ENCODE results near the gene FBLN2.

Gene FBLN2

DNA sequence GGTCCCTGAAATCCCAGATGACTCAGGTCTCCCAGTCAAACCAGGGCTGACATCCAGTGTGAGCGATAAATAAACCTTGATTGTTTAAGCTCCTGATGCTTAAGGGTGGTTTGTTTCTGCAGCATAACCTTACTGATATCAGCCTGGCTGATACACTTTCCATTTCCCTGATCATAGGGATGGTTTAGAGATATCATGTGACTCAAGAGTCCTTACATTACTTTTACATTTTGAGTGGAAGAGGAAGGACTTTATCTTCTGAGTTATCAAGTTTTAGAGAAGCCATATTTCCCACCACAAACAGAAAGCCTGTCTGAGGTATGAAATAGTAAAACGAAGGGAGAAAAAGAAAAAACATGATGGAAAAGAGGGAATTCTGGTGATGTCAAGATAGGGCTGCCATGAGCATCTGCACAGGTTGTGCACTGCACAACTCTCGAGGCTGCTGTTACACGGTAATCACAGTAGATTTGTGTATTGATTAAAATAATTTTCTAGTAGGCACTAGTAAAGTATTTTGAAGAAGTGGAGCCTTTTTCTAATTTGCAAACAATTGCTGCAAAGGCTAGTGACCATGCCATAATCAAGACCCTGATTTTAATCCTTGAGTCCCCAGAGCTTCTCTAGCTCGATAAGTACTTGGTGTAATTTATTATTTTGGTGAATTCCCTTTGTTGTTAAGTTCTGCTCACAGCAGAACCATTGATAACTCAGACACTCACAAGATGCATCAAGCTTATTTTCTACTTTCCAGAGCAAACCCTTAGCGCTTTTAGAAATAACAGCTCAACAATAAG lies 34.1 kb upstream of the FBLN2 start:
- no peaks in the 10 kb centered on the region for H3K79me1 ChIP-seq (ENCODE audit: low read depth, low read length)
- H3K14ac ChIP-seq (ENCODE audit: low read length): no peak overlapping the region
- H4K8ac ChIP-seq (ENCODE audit: low read depth, low read length): no peak overlapping the region
- no peaks in the 10 kb centered on the region for H3K27me3 ChIP-seq (ENCODE audit: control insufficient read depth in 3 of 3, insufficient read depth in 3 of 3, low read depth in 1 of 3, low read length in 3 of 3)
- H2AFZ ChIP-seq (ENCODE audit: low read length): no peak overlapping the region
- no CpG with 5 or more reads among the region's 6 CpGs for WGBS, 2 donors (ENCODE audit: extremely low coverage in 2 of 2, insufficient read length in 2 of 2, insufficient replicate concordance in 1 of 2)
- H2BK120ac ChIP-seq (ENCODE audit: low read depth, low read length): no peak overlapping the region
- no peak overlapping the region for H2BK15ac ChIP-seq (ENCODE audit: low read length)
- no peak overlapping the region for H3K18ac ChIP-seq (ENCODE audit: low read length)
- peaks cover 0 to 3% of the 10 kb centered on the region in 2 donors for H3K9me3 ChIP-seq (replicated peaks in 1 of 2; ENCODE audit: control insufficient read depth in 2 of 2, insufficient read depth in 1 of 2, low read depth in 1 of 2, low read length in 2 of 2)
- no peak overlapping the region for H4K91ac ChIP-seq (ENCODE audit: low read depth, low read length, poor library complexity)
- no peak overlapping the region for H3K27ac ChIP-seq (replicated peaks; ENCODE audit: low read length)
- no peak for DNase-seq (ENCODE audit: low spot score)
- H3K23ac ChIP-seq (ENCODE audit: low read depth, low read length, poor library complexity): no peak overlapping the region
- no peak overlapping the region for H2AK5ac ChIP-seq (ENCODE audit: low read depth, low read length)
- H3K4me2 ChIP-seq (ENCODE audit: insufficient read depth, low read length, poor library complexity, severe bottlenecking): no peak overlapping the region
- no peak overlapping the region for H2BK5ac ChIP-seq (ENCODE audit: low read length)
- no peak overlapping the region for H3K4ac ChIP-seq (ENCODE audit: low read length)
- no peaks in the 10 kb centered on the region for H3K36me3 ChIP-seq (replicated peaks in 1 of 2; ENCODE audit: control insufficient read depth in 2 of 2, insufficient read depth in 2 of 2, low read length in 2 of 2)
- no peak overlapping the region for H2BK12ac ChIP-seq (ENCODE audit: low read length)
- peaks cover 8 to 19% of the 10 kb centered on the region in 2 donors for H3K4me1 ChIP-seq (ENCODE audit: control insufficient read depth in 2 of 2, insufficient read depth in 1 of 2, low read depth in 1 of 2, low read length in 2 of 2)
- no peak overlapping the region for H3K9ac ChIP-seq (ENCODE audit: low read depth, low read length, poor library complexity)
- no peak overlapping the region for H3K4me3 ChIP-seq (ENCODE audit: low read length in 2 of 2)

- no peak for DNase-seq (ENCODE audit: low spot score)
- peaks cover 8 to 19% of the 10 kb centered on the region in 2 donors for H3K4me1 ChIP-seq (ENCODE audit: control insufficient read depth in 2 of 2, insufficient read depth in 1 of 2, low read depth in 1 of 2, low read length in 2 of 2)
These were observed 32.9 kb upstream of the FBLN2 start for GRCh38 chr3:13515786-13516759.

DNA sequence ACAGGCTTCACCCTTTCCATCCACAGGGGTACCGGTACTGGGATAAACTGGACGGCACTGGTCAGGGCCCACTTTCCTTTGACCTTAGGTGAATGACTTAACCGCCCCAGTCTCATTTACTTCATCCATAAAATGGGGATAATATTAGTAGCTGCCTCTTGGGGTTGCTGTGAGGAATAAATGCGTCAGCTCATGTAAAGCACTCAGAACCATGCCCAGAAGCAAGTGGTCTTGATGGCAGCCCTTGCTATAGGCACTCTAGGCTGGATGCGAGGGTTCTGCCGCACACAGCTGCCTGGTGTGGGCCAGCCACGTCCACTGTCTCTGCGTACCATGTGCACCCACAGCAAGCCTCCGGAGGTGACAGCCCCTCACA lies 32.2 kb upstream of the FBLN2 start:
- Histone ChIP-seq H4K8ac (ENCODE audit: low read depth, low read length) (no peak overlapping the region), H3K27me3 (ENCODE audit: control insufficient read depth in 3 of 3, insufficient read depth in 3 of 3, low read depth in 1 of 3, low read length in 3 of 3) (no peaks in the 10 kb centered on the region), H3K4me1 (ENCODE audit: control insufficient read depth in 2 of 2, insufficient read depth in 1 of 2, low read depth in 1 of 2, low read length in 2 of 2) (peaks cover 8 to 19% of the 10 kb centered on the region in 2 donors), H3K27ac (replicated peaks; ENCODE audit: low read length) (no peak overlapping the region), H3K79me1 (ENCODE audit: low read depth, low read length) (no peaks in the 10 kb centered on the region), H4K91ac (ENCODE audit: low read depth, low read length, poor library complexity) (peak overlapping the region; percentile 56), H3K4ac (ENCODE audit: low read length) (peak overlapping the region; percentile 29), H3K9me3 (replicated peaks in 1 of 2; ENCODE audit: control insufficient read depth in 2 of 2, insufficient read depth in 1 of 2, low read depth in 1 of 2, low read length in 2 of 2) (peaks cover 0 to 3% of the 10 kb centered on the region in 2 donors), H3K14ac (ENCODE audit: low read length) (no peak overlapping the region), H2AFZ (ENCODE audit: low read length) (no peak overlapping the region), H3K4me3 (ENCODE audit: low read length in 2 of 2) (no peak overlapping the region), H2BK120ac (ENCODE audit: low read depth, low read length) (peak overlapping the region; percentile 53), H2BK5ac (ENCODE audit: low read length) (peak overlapping the region; percentile 8), H3K4me2 (ENCODE audit: insufficient read depth, low read length, poor library complexity, severe bottlenecking) (no peak overlapping the region), H3K18ac (ENCODE audit: low read length) (peak overlapping the region; percentile 72), H3K36me3 (replicated peaks in 1 of 2; ENCODE audit: control insufficient read depth in 2 of 2, insufficient read depth in 2 of 2, low read length in 2 of 2) (no peaks in the 10 kb centered on the region), H2BK12ac (ENCODE audit: low read length) (no peak overlapping the region), H3K23ac (ENCODE audit: low read depth, low read length, poor library complexity) (peak overlapping the region; percentile 17), H2AK5ac (ENCODE audit: low read depth, low read length) (peak overlapping the region; percentile 73), H2BK15ac (ENCODE audit: low read length) (peak overlapping the region; percentile 68), H3K9ac (ENCODE audit: low read depth, low read length, poor library complexity) (no peak overlapping the region)
- no peak for DNase-seq (ENCODE audit: low spot score)
- WGBS, 2 donors (ENCODE audit: extremely low coverage in 2 of 2, insufficient read length in 2 of 2, insufficient replicate concordance in 1 of 2): no CpG with 5 or more reads among the region's 9 CpGs

More at GRCh38 chr3:13515786-13516759, 32.9 kb upstream of the FBLN2 start:
- no peak overlapping the region for H4K91ac ChIP-seq (ENCODE audit: low read depth, low read length, poor library complexity)
- H2BK15ac ChIP-seq (ENCODE audit: low read length): no peak overlapping the region
- H3K14ac ChIP-seq (ENCODE audit: low read length): no peak overlapping the region
- H3K23ac ChIP-seq (ENCODE audit: low read depth, low read length, poor library complexity): no peak overlapping the region
- no peak overlapping the region for H2BK12ac ChIP-seq (ENCODE audit: low read length)
- H2BK120ac ChIP-seq (ENCODE audit: low read depth, low read length): peak overlapping the region; percentile 53
- H3K79me1 ChIP-seq (ENCODE audit: low read depth, low read length): no peaks in the 10 kb centered on the region
- no peak overlapping the region for H2AFZ ChIP-seq (ENCODE audit: low read length)
- peak overlapping the region; percentile 73 for H2AK5ac ChIP-seq (ENCODE audit: low read depth, low read length)
- WGBS, 2 donors (ENCODE audit: extremely low coverage in 2 of 2, insufficient read length in 2 of 2, insufficient replicate concordance in 1 of 2): no CpG with 5 or more reads among the region's 26 CpGs
- H3K9me3 ChIP-seq (replicated peaks in 1 of 2; ENCODE audit: control insufficient read depth in 2 of 2, insufficient read depth in 1 of 2, low read depth in 1 of 2, low read length in 2 of 2): peaks cover 0 to 3% of the 10 kb centered on the region in 2 donors
- no peak overlapping the region for H3K4me2 ChIP-seq (ENCODE audit: insufficient read depth, low read length, poor library complexity, severe bottlenecking)
- no peak overlapping the region for H2BK5ac ChIP-seq (ENCODE audit: low read length)
- no peak overlapping the region for H4K8ac ChIP-seq (ENCODE audit: low read depth, low read length)
- no peaks in the 10 kb centered on the region for H3K27me3 ChIP-seq (ENCODE audit: control insufficient read depth in 3 of 3, insufficient read depth in 3 of 3, low read depth in 1 of 3, low read length in 3 of 3)
- no peak overlapping the region for H3K4me3 ChIP-seq (ENCODE audit: low read length in 2 of 2)
- no peak overlapping the region for H3K27ac ChIP-seq (replicated peaks; ENCODE audit: low read length)
- H3K4ac ChIP-seq (ENCODE audit: low read length): no peak overlapping the region
- H3K36me3 ChIP-seq (replicated peaks in 1 of 2; ENCODE audit: control insufficient read depth in 2 of 2, insufficient read depth in 2 of 2, low read length in 2 of 2): no peaks in the 10 kb centered on the region
- peak overlapping the region; percentile 74 for H3K18ac ChIP-seq (ENCODE audit: low read length)
- peak overlapping the region; percentile 10 for H3K9ac ChIP-seq (ENCODE audit: low read depth, low read length, poor library complexity)

Measured in neuronal stem cell (in vitro differentiated cells).